GM19023 (cell line): Measurements from ENCODE around the gene MRPS16.
A peak's percentile ranks its signal among the peaks of the same experiment; 100 is the strongest.
"Not testable (repeated sequence)": the region's sequence is repeated elsewhere in the genome, so short reads cannot be mapped to it uniquely, and the experiment has no call there.

Experiments used
- ATAC-seq: cut with Tn5 transposase; IDR thresholded peaks from one replicate; pipeline ENCODE4 v1.9.1; 2021; ENCODE audit warnings: mild to moderate bottlenecking, moderate library complexity; ENCODE audit not compliant: unreplicated experiment

MRPS16 gene

GRCh38 chr10:73252445-73253224, at the start of gene MRPS16:
Gene MRPS16 (minus strand): TSS chr10:73252644. CDS start chr10:73252482, 162 bp downstream.
- ATAC-seq = peak; percentile 86

DNA sequence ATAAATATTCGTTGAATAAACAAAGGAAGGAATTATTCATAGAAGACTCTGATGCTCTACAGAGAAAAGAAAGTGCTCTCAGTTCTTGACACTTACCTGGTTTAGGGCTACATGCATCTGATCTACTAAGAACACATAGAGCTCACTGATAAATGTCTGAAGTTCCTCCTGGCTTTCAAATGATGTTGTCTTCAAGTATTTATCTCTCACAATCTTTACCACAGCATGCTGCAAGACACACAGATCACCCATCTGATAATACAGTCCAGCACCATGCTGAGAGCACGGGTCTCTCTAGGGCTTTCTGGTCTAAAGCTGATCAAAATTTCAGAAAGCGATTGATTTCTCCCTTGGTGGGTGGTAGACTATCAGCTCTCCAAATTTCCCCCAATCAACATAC, 44.5 kb upstream of the MRPS16 start:
- ATAC-seq = no peak

DNA sequence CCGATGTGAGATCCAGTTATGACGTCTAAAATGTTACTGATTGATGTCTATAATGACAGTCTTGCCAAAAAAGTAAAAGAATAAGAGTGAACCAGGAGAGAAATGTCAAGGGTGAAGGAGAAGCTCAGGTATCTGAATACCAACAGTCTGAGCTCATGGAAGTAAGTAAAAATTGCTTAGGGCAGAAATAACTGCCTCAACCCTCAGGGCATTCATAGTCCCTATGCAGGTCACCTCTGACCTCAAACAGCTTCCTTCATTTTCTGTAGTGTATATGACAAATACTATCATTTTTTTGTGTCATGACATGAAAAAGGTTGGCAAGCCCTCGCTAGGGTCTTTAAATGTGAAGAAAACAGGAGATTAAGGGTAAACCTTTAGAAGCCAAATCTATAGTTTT, 41.0 kb upstream of the MRPS16 start:
- no peak for ATAC-seq

- no peak for ATAC-seq
Measured at GRCh38 chr10:73289958-73290357, 37.5 kb upstream of the MRPS16 start.

DNA sequence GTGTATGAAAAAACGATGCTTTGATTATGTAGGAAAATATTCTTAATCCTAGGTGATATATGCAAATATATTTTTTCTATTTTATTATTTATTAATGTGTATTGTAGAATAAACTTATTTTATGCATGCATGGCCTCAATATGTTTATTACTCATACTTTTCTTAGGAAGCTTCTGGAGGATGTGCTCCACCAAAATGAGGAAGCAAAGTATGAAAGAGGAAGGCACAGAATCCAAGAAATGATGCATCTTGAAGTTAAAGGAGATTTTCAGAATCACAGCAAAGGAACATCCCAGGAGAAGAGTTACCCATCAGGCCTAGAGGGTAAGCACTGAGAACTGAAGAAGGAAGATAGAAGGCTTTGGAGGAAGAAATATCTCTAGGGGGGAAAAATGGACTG, 35.0 kb upstream of the MRPS16 start:
- no peak for ATAC-seq

DNA sequence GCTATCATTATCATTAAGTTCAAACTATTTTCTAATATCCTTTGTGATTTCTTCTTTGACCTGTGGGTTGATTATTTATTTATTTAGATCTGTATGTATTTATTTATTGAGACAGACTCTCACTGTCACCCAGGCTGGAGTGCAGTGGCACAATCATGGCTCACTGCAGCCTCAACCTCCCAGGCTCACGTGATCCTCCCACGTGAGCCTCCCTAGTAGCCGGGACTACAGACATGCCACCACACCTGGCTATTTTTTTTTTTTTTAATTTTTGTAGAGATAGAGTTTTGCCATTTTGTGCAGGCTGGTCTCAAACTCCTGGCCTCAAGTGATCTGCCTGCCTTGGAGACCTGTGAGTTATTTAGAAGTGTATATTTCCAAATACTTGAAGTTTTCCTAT, 28.7 kb upstream of the MRPS16 start:
- ATAC-seq = no peak

DNA sequence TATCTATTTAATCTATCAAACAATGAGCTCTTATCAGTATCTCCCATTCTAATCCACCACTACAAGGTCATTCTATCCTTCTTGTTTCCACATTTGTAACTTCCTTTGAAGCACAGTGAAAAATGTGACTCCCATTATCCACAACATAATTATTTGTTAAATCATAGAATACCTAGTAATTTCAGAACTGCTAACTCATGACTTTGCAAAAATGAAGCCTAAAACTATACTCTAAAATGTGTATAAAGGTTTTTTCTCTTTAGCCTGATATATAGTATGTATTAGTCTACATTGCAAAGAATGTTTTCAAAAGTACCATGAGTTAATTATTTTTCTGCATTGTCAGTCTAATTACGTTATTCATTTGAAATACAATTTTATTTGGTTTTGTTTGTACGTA, 12.0 kb upstream of the MRPS16 start:
- no peak for ATAC-seq

DNA sequence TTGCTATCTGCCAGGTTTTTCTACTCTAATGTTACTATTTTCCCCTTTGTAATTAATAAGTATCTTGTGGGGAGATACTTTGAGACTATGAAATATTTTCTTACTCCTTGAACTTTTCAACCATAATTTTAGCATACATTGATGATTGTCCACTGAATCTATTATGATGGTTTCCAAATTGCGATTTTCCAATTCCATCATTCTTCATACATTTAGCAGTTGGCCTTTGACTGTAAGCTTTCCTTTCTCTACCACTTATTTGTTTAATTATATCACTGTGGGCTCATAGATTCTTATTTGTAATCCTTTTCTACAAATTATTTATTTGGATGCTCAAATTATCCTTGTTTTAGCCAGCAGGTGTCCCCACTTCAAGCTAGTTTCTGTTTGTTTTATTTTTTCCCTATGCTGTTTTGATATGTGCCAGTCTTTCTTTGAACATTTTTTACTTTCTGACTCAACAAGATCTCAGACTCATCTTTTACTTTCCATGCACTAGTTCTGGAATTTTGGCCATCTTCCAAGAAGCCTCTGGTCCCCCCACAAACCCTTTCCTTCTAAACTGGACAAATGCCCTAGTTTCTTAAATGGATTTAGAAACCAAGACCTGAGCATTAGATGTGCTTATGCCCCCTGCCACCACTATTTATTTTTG, 11.4 kb upstream of the MRPS16 start:
- ATAC-seq = no peak

DNA sequence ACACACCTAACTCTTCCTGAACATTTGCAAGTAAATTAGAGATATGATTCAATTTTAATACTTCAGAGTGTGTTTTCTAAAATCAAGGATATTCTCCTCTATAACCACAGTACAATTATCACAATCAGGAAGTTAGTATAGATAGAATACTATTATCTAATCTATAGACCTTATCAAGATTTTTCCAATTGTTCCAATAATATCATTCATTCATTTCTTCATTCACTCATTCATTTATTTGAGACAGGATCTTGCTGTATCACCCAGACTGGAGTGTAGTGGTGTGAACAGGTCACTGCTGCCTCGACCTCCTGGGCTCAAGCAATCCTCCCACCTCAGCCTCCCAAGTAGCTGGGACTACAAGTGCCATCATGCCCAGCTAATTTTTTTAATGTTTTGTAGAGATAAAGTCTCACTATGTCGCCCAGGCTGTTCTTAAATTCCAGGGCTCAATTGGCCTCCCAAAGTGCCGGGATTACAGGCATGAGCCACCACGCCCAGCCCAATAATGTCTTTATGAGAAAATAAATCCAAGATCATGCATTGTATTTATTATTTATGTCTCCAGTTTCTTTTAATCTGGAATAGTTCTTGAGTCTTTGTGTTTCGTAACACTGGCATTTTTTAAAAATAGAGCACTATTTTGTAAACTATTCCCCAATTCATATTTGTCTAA, 10.6 kb upstream of the MRPS16 start:
- ATAC-seq = no peak

GRCh38 chr10:73262105-73262730, 9.8 kb upstream of the MRPS16 start:
- no peak for ATAC-seq

DNA sequence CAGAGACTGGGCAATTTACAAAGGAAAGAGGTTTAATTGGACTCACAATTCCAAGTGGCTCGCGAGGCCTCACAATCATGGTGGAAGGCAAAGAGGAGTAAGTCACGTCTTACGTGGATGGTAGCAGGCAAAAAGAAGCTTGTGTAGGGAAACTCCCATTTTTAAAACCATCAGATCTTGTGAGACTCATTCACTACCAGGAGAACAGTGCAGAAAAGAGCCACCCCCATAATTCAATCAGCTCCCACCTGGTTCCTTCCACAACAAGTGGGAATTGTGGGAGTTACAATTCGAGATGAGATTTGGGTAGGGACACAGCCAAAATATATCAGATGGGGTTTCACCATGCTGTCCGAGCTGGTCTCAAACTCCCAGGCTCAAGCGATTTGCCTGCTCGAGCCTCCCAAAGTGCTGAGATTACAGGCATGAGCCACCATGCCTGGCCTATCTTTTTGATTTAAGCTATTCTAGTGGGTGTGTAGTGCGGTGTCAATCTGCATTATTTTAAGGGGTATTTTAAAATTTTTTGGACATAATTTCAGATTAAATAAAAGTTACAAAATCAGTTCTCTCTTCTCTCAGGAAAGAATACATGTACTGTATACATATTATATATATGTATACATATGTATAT, 9.0 kb upstream of the MRPS16 start:
- no peak for ATAC-seq

DNA sequence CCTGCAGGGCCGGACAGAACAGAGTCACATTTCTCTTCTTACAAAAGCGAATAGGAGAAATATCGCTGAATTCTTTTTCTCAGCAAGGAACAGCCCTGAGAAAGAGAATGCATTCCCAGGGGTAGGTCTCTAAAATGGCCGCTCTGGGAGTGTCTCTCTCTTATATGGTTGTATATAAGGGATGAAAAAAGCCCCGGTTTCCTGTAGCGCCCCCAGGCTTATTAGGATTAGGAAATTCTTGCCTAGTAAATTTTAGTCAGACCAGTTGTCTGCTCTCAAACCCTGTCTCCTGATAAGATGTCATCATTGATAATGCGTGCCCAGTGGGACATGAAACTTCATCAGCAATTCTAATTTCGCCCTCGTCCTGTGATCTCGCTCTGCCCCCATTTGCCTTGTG, 6.2 kb upstream of the MRPS16 start:
- not testable (repeated sequence) for ATAC-seq

GRCh38 chr10:73253225-73253555, 746 bp upstream of the MRPS16 start:
- no peak for ATAC-seq

GRCh38 chr10:73251683-73252444, 580 bp downstream of the MRPS16 start:
- no peak for ATAC-seq

DNA sequence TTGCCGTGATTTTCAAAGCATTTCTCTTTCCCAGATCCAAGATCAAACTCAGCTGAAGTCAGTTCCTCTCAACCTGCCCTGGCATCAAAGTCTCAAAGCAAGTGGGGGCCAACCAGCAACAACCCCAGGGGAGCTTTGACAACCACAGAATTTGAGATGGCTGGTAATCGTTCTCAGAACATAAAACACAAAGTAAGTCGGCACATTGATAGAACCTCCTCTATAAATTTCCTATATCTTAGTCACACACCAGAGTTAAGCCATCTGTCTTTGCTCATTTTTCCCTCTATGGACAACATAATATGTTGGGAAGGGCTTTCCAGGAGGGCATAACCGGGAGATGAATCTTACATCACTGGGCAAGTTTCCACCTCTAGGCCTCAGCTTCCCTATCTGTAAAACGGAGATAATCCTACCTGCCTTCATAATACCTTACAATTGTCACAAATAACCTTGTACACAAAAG, 4.2 kb downstream of the MRPS16 start:
- ATAC-seq = no peak

- no peak for ATAC-seq
Measured at GRCh38 chr10:73247509-73248258, 4.8 kb downstream of the MRPS16 start.

DNA sequence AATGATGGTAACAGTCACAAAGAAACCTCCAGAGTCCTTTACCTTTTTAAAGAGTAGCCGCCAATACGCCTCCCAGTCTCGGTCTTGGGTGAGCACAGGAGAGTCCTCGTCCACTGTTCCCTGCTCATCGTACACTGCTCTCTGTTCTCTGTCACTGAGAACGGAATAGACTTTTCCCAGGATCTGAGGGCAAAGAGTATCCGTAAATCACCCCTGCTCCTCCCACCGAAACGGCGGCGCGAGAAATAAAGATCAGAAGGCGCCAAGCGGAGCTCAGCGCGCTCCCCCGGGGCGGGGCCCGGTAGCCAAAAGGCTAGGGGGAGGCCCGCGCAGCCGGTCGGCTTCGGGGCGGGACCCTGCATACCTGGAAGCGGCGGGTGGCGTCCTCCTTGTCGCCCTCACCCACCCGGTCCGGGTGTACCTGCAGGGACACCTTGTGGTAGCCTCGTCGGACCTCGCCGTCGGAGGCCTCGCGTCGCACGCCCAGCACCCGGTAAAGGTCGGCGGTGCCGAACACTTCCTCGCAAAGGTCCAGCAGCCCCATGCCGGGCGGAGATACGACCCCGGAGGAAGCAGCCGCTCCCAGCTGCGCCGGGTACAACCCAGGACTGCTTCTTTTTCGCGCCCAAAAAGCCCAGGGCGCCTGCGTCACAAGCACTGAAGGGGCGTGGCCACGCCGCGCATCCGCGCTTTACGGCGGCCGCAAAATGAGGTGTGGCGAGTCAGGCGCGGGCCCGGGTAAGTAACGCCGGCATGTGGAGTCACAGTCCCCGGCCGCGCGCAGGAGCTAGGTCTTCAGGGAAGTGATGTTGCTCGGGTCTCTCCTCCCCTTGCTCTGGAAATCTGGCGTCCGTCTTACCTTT, 5.6 kb downstream of the MRPS16 start, which contains the start of gene DNAJC9:
Gene DNAJC9, minus strand, starts transcription at position 610 of the 863 bp plus-strand sequence. Its CDS starts 66 bp downstream, at position 544.
- peak; percentile 87 for ATAC-seq

- ATAC-seq = no peak
Measured at GRCh38 chr10:73246322-73246645, 6.2 kb downstream of the MRPS16 start.
